ENCODE data around the gene JUNB.
A peak's percentile ranks its signal among the peaks of the same experiment; 100 is the strongest.

The JUNB gene

GRCh38 chr19:12791345-12792050 lies at the start of gene JUNB:
Gene JUNB (plus strand): TSS chr19:12791486. CDS start chr19:12791772, 286 bp downstream.
- DNase-seq, result peak; percentile 75 to 99 (median 97)

- no peak for DNase-seq
These were observed 46.0 kb upstream of the JUNB start for GRCh38 chr19:12745166-12745897.

GRCh38 chr19:12748489-12748888 lies 42.8 kb upstream of the JUNB start:
- no peak for DNase-seq

GRCh38 chr19:12749938-12750521 lies 41.3 kb upstream of the JUNB start:
- DNase-seq, result no peak

GRCh38 chr19:12750851-12751250 lies 40.4 kb upstream of the JUNB start:
- DNase-seq, result no peak

- DNase-seq, result no peak
These were observed 39.7 kb upstream of the JUNB start, which contains the start of gene BEST2 for GRCh38 chr19:12751635-12752034. Gene BEST2 (plus strand): TSS chr19:12751791. CDS start chr19:12752593, 802 bp downstream.

GRCh38 chr19:12752056-12752781 lies 39.1 kb upstream of the JUNB start:
- DNase-seq, result no peak

- no peak for DNase-seq
These were observed 36.7 kb upstream of the JUNB start for GRCh38 chr19:12754465-12755196.

GRCh38 chr19:12756150-12756883 lies 35.0 kb upstream of the JUNB start:
- DNase-seq, result no peak

- peak in 42 of 51 donors; percentile 4 to 75 (median 38) for DNase-seq
These were observed 33.6 kb upstream of the JUNB start for GRCh38 chr19:12757544-12758274.

GRCh38 chr19:12759686-12760085 lies 31.6 kb upstream of the JUNB start:
- DNase-seq, result no peak

GRCh38 chr19:12763100-12763499 lies 28.2 kb upstream of the JUNB start:
- no peak for DNase-seq

GRCh38 chr19:12764698-12765097 lies 26.6 kb upstream of the JUNB start:
- DNase-seq, result no peak

GRCh38 chr19:12766051-12766521 lies 25.2 kb upstream of the JUNB start:
- DNase-seq, result peak in 37 of 51 donors; percentile 14 to 82 (median 50)

- DNase-seq, result no peak
These were observed 24.1 kb upstream of the JUNB start for GRCh38 chr19:12767150-12767549.

GRCh38 chr19:12767666-12768065 lies 23.6 kb upstream of the JUNB start:
- DNase-seq, result no peak

GRCh38 chr19:12769689-12770088 lies 21.6 kb upstream of the JUNB start:
- no peak for DNase-seq

GRCh38 chr19:12770922-12771321 lies 20.4 kb upstream of the JUNB start:
- no peak for DNase-seq

- DNase-seq, result no peak
These were observed 19.0 kb upstream of the JUNB start for GRCh38 chr19:12772323-12772722.
